GM18868 (cell line): ENCODE data around the gene INTS1.
"Not testable (repeated sequence)": the region's sequence is repeated elsewhere in the genome, so short reads cannot be mapped to it uniquely, and the experiment has no call there.

Source experiments
- ATAC-seq: cut with Tn5 transposase; IDR thresholded peaks from one replicate; pipeline ENCODE4 v1.9.1; 2021; ENCODE audit warnings: mild to moderate bottlenecking, moderate library complexity; ENCODE audit not compliant: unreplicated experiment

Gene INTS1

GRCh38 chr7:1531263-1531978 is 27.2 kb upstream of the INTS1 start:
- no peak for ATAC-seq

GRCh38 chr7:1530946-1531262 is 26.7 kb upstream of the INTS1 start:
- no peak for ATAC-seq

- no peak for ATAC-seq
These were observed 25.4 kb upstream of the INTS1 start for GRCh38 chr7:1529383-1530116.

DNA sequence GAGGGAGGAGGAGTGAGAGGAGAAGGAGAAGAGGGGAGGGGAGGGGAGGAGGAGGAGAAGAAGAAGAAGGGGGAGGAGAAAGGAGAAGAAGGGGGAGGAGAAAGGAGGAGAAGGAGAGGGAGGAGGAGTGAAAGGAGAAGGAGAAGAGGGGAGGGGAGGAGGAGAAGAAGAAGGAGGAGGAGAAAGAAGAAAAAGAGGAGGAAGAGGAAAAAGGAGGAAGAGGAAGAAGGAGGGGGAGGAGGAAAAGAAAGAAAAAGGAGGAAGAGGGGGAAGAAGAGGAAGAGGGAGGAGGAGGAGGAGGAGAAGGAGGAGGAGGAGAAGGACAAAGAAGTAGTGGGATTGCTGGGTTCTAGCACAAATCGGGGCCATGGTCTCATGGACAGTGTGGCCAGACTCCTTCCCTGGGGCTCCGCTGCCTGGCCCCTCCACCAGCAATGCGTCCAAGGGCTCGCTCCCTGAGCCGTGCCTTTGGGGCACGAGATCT is 22.1 kb upstream of the INTS1 start:
- ATAC-seq: no peak

- ATAC-seq: no peak
These were observed 21.2 kb upstream of the INTS1 start for GRCh38 chr7:1525409-1525808.

DNA sequence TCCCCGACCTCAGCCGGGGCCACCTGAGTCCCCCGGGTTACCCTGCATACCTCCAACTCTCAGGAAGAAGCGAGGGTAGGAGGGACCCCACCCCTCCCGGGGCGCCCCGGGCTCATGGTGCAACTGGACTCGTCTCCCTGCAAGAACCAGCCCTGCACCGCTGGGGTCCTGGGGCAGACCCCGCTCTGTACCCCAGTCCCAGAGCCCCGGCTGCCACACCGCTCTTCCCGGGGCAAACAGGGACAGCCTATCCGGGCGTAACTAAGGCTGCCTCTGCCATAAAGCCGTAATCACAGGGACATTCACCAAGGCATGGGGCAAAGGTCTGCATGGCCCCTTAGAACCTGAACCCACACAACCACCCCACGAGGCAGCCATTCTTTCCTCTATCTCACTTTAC is 19.7 kb upstream of the INTS1 start:
- no peak for ATAC-seq

- no peak for ATAC-seq
These were observed 19.0 kb upstream of the INTS1 start for GRCh38 chr7:1523208-1523607.

- ATAC-seq: no peak
These were observed 17.3 kb upstream of the INTS1 start for GRCh38 chr7:1521456-1521855.

GRCh38 chr7:1520539-1521234 is 16.5 kb upstream of the INTS1 start:
- ATAC-seq: no peak

- ATAC-seq: not testable (repeated sequence)
These were observed 15.2 kb upstream of the INTS1 start for GRCh38 chr7:1519322-1519922.

GRCh38 chr7:1516586-1517251 is 12.5 kb upstream of the INTS1 start:
- no peak for ATAC-seq

DNA sequence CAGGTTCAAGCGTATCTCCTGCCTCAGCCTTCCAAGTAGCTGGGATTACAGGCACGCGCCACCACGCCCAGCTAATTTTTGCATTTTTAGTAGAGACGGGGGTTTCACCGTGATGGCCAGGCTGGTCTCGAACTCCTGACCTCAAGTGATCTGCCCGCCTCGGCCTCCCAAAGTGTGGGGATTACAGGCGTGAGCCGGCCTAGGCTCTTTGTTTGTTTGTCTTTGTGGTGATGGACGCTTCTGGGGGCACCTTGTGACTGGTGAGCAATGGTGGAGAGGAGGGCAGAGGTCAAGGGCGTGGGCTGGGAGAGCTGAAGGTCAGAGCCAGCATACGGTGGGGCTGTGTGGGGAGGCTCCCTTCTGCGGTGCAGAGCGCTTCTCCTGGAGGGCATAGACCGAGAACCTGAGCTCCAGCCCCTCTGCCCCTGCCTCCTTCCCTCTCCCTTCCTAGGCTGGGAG is 11.3 kb upstream of the INTS1 start:
- ATAC-seq: not testable (repeated sequence)

- ATAC-seq: no peak
These were observed 10.8 kb upstream of the INTS1 start for GRCh38 chr7:1514995-1515401.

- ATAC-seq: no peak
These were observed 10.2 kb upstream of the INTS1 start for GRCh38 chr7:1514407-1514806.

- no peak for ATAC-seq
These were observed 9.5 kb upstream of the INTS1 start for GRCh38 chr7:1513657-1514095.

DNA sequence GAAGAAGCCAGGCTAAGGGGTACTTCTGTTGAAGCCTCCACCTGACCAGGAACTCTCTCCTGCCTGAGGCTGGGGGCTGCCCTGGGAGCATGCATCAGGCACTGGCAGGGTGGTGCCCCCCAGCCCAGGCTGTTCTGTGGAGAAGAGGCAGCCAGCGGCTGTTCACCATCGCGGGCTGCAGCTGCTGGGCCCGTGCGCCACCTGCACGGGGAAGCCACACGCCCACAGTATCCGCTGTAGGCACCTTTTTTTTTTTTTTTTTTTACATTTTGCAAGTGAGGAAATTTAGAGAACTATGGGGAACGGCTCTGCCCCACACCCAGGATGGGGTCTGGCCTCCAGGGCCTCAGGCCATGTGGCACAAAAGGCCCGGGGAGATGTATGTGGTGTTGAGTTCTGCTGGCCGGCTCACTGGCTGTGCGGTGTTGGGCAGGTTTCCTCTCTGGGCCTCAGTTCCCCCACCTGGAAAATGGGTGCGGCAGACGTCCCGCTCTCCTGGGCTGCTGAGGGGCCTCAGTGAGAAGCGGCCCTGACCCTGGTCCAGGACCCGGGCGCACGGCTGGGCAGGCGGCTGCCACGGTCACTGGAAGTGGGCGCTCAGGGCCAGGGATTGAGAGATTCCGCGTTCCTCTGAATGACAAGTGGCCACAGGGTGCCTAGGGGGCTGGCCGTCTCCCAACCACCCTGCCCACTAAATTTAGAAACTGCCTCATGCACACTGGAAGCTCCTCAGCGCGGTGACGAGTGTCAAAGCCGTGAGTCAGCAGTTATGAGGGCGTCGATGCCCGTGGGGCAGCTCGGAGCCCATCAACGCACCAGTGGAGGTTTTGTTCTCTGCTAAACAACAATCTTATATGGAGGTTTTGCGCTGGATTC is 8.8 kb upstream of the INTS1 start:
- ATAC-seq: no peak

DNA sequence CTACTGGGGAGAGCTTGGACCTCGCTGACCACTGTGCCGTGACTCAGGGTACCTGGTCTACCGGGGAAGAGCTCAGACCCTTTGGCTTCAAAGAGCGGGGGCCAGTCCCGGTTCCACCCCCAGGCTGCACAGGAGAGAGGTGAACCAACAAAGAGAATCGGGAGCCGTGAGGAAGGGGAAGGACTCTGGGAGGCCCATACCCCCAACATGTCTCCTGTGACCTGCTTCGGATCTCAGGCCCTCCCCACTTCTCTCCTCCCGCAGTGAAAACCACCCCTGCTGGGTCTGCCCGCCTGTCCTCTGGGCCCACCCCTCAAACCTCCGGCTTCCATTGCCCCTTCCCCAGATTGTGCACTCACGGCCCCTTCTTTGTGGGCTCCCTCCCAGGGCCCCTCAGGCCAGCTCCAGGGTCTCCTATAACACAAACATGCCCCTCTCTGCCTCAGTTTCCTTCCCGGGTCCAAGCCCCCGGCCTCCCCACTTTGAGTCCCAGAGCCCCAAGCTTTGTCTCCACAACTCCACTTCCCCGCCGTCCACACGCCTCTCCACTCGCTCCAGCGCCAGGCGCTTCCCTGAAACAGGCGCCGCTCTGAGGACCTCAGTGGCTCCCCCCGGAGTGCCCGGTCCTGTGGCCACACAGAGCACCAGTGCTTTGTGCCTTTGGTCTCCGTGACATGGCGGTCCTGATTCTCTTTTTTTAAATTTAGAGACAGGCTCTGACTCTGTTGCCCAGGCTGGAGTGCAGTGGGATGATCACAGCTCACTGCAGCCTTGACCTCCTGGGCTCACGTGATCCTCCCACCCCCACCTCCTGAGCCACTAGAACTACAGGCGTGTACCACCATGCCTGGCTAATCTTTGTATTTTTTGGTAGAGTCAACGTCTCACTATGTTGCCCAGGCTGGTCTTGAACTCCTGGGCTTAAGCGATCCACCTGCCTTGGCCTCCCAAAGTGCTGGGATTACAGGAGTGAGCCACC is 7.5 kb upstream of the INTS1 start:
- no peak for ATAC-seq

DNA sequence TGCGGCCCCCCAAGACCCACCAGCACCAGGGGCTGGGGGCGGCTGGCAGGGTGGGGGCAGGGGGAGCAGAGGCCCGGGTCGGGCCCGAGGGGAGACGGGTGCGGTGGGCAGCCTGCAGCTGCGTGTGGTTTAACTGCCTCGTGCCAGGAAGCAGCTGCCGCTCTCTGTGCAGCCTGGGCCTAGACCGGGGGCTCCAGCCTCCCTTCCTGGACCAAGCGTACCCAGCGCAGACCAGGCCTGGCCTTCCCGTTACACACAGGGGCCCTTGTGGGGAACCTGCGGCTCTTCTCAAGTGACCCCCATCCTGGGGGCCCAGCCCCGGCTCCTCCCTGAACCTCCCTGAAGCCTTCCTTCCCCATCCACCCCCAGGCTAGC is 6.6 kb upstream of the INTS1 start:
- ATAC-seq: no peak

DNA sequence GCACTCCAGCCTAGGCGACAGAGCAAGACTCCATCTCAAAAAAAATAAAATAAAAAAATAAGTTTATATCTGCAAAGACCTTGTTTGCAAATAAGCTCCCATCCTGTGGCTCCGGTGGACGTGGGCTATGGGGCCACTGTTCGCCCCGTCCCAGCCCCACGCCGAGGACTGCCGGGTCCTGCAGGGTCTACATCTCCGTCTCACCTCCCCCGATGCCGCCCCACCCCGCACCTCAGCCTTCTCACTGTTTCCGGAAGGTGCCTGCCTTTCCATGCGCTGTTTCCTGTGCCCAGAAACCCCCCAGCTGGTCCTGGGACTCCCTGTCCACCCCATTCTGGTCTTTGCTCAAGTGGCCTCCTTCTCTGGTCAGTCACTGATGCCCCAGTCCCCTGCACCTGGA is 5.0 kb upstream of the INTS1 start:
- no peak for ATAC-seq
